ENCODE results near the gene KRTAP12-3. TPM values are rescaled to one million over a fixed set of nuclear protein-coding genes. Genes with fewer than 3 reads are reported as not detected.
"Not testable (repeated sequence)": the region's sequence is repeated elsewhere in the genome, so short reads cannot be mapped to it uniquely, and the experiment has no call there.

The KRTAP12-3 gene
- total and polyA plus RNA-seq, 2 experiments from 2014 or later, result not detected

- 42 to 48% methylated on average over 7 to 10 of the region's 10 CpGs for WGBS, 2 experiments (ENCODE audit: low coverage in 1 of 2, low lambda C conversion rate in 2 of 2, missing lambda C conversion rate in 2 of 2)
- H3F3A ChIP-seq (ENCODE audit: insufficient read depth), result no peaks in the 10 kb centered on the region
- H3K4me3 ChIP-seq, result no peak overlapping the region
- no peaks in the 10 kb centered on the region for H3K9me3 ChIP-seq (ENCODE audit: low read depth)
- no peak overlapping the region for H3K9ac ChIP-seq
- H3K27ac ChIP-seq, result no peak overlapping the region
- no peak overlapping the region for H2AFZ ChIP-seq
- no peaks in the 10 kb centered on the region for H3K36me3 ChIP-seq (ENCODE audit: low read depth)
- H3K79me2 ChIP-seq (ENCODE audit: insufficient read depth), result no peaks in the 10 kb centered on the region
- H3K4me1 ChIP-seq (ENCODE audit: insufficient read depth), result no peaks in the 10 kb centered on the region
- peaks cover 54% of the 10 kb centered on the region for H3K27me3 ChIP-seq (replicated peaks; ENCODE audit: insufficient read depth)
- no peaks in the 10 kb centered on the region for H4K20me1 ChIP-seq (ENCODE audit: insufficient read depth)
- no peaks in the 10 kb centered on the region for H3K9me2 ChIP-seq (ENCODE audit: insufficient read depth)
- in situ Hi-C loops (cut with MboI), result no loop called here
- TF ChIP-seq EZH2 (IDR thresholded peaks at IDR 0.05; ENCODE audit: insufficient read depth, poor library complexity, severe bottlenecking) (no peak), EZH2phosphoT487 (IDR thresholded peaks at IDR 0.05; ENCODE audit: insufficient read depth, low read depth) (no peak)
- DNase-seq, result no peak
- no peak overlapping the region for H3K4me2 ChIP-seq (ENCODE audit: unreplicated experiment)
These were observed 38.8 kb downstream of the KRTAP12-3 start for GRCh38 chr21:44696572-44696971.

GRCh38 chr21:44697172-44697810, 39.6 kb downstream of the KRTAP12-3 start, which contains the start of gene KRTAP10-12:
Gene KRTAP10-12 (plus strand): TSS chr21:44697172. CDS start chr21:44697202, 30 bp downstream.
- H3F3A ChIP-seq (ENCODE audit: insufficient read depth); H2AFZ ChIP-seq; H3K4me2 ChIP-seq (ENCODE audit: unreplicated experiment); H3K79me2 ChIP-seq (ENCODE audit: insufficient read depth); H3K9ac ChIP-seq; DNase-seq; H3K9me2 ChIP-seq (ENCODE audit: insufficient read depth); H3K4me3 ChIP-seq; H3K36me3 ChIP-seq (ENCODE audit: low read depth); H4K20me1 ChIP-seq (ENCODE audit: insufficient read depth); in situ Hi-C loops (cut with MboI); H3K4me1 ChIP-seq (ENCODE audit: insufficient read depth); H3K9me3 ChIP-seq (ENCODE audit: low read depth); H3K27ac ChIP-seq: not testable (repeated sequence)
- WGBS, 2 experiments (ENCODE audit: low coverage in 1 of 2, low lambda C conversion rate in 2 of 2, missing lambda C conversion rate in 2 of 2), result 13 to 16% methylated on average over 12 to 21 of the region's 21 CpGs
- H3K27me3 ChIP-seq (replicated peaks; ENCODE audit: insufficient read depth), result peaks cover 55% of the 10 kb centered on the region

GRCh38 chr21:44697811-44698734, 40.3 kb downstream of the KRTAP12-3 start:
- Histone ChIP-seq H4K20me1 (ENCODE audit: insufficient read depth) (no peaks in the 10 kb centered on the region), H3K4me3 (no peak overlapping the region), H3K4me1 (ENCODE audit: insufficient read depth) (no peaks in the 10 kb centered on the region), H2AFZ (no peak overlapping the region), H3K79me2 (ENCODE audit: insufficient read depth) (no peaks in the 10 kb centered on the region), H3K9ac (no peak overlapping the region), H3K36me3 (ENCODE audit: low read depth) (no peaks in the 10 kb centered on the region), H3K9me3 (ENCODE audit: low read depth) (no peaks in the 10 kb centered on the region), H3F3A (ENCODE audit: insufficient read depth) (no peaks in the 10 kb centered on the region), H3K27ac (no peak overlapping the region), H3K4me2 (ENCODE audit: unreplicated experiment) (no peak overlapping the region), H3K9me2 (ENCODE audit: insufficient read depth) (no peaks in the 10 kb centered on the region), H3K27me3 (replicated peaks; ENCODE audit: insufficient read depth) (peaks cover 63% of the 10 kb centered on the region)
- no peak for DNase-seq
- in situ Hi-C loops (cut with MboI), result no loop called here
- TF ChIP-seq EZH2phosphoT487 (IDR thresholded peaks at IDR 0.05; ENCODE audit: insufficient read depth, low read depth), result no peak
- TF ChIP-seq EZH2 (IDR thresholded peaks at IDR 0.05; ENCODE audit: insufficient read depth, poor library complexity, severe bottlenecking), result no peak
- 20 to 23% methylated on average over 24 to 35 of the region's 35 CpGs for WGBS, 2 experiments (ENCODE audit: low coverage in 1 of 2, low lambda C conversion rate in 2 of 2, missing lambda C conversion rate in 2 of 2)

- H3K36me3 ChIP-seq (ENCODE audit: low read depth), result no peaks in the 10 kb centered on the region
- in situ Hi-C loops (cut with MboI), result no loop called here
These were observed 41.8 kb downstream of the KRTAP12-3 start for GRCh38 chr21:44699502-44700001.

More at GRCh38 chr21:44699502-44700001, 41.8 kb downstream of the KRTAP12-3 start:
- Histone ChIP-seq H3K9me3 (ENCODE audit: low read depth) (no peaks in the 10 kb centered on the region), H3K4me3 (no peak overlapping the region), H2AFZ (no peak overlapping the region), H3K27me3 (replicated peaks; ENCODE audit: insufficient read depth) (peaks cover 77% of the 10 kb centered on the region), H3K4me2 (ENCODE audit: unreplicated experiment) (no peak overlapping the region), H3F3A (ENCODE audit: insufficient read depth) (no peaks in the 10 kb centered on the region), H3K9ac (no peak overlapping the region), H3K4me1 (ENCODE audit: insufficient read depth) (no peaks in the 10 kb centered on the region), H3K27ac (no peak overlapping the region), H4K20me1 (ENCODE audit: insufficient read depth) (no peaks in the 10 kb centered on the region), H3K9me2 (ENCODE audit: insufficient read depth) (no peaks in the 10 kb centered on the region), H3K79me2 (ENCODE audit: insufficient read depth) (no peaks in the 10 kb centered on the region)
- TF ChIP-seq EZH2 (IDR thresholded peaks at IDR 0.05; ENCODE audit: insufficient read depth, poor library complexity, severe bottlenecking), result no peak
- TF ChIP-seq EZH2phosphoT487 (IDR thresholded peaks at IDR 0.05; ENCODE audit: insufficient read depth, low read depth), result no peak
- 12 to 18% methylated on average over 16 to 17 of the region's 17 CpGs for WGBS, 2 experiments (ENCODE audit: low coverage in 1 of 2, low lambda C conversion rate in 2 of 2, missing lambda C conversion rate in 2 of 2)
- DNase-seq, result no peak
